ENCODE data around the gene PPARA.

DNA sequence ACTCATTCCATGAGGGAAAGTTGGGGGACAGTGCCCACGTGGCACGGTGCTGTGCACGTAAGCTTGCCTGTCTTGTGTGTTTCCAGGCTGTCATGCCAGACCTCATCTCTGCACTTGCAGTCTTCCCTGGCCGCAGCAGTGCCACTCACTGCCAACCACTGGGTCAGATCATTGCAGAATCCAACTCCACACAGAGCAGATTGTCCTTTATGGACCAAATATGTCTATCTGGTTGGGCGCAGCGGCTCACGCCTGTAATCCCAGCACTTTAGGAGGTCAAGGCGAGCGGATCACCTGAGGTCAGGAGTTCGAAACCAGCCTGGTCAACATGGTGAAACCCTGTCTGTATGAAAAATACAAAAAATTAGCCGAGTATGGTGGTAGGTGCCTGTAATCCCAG, 4.4 kb upstream of the PPARA start:
- TF ChIP-seq CEBPB (IDR thresholded peaks at IDR 0.05) (no peak), TCF12 (IDR thresholded peaks at IDR 0.05; ENCODE audit: low read depth) (no peak), RAD21 (IDR thresholded peaks at IDR 0.05; ENCODE audit: low read depth) (no peak), TEAD4 (IDR thresholded peaks at IDR 0.05) (no peak)
- TF ChIP-seq, protein P1, sequence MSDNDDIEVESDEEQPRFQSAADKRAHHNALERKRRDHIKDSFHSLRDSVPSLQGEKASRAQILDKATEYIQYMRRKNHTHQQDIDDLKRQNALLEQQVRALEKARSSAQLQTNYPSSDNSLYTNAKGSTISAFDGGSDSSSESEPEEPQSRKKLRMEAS (IDR thresholded peaks at IDR 0.05): no peak
